NCI-H2081 treated with DMSO at 0.1 percent for 48 hours (cell line): Measurements from ENCODE around the gene POC1B.

Source experiments
- DNase-seq: peaks from one replicate; lab custom pipeline; 2025; lab: John Stamatoyannopoulos, UW

The POC1B gene

GRCh38 chr12:89384807-89385206 is 141.0 kb downstream of the POC1B start:
- DNase-seq: no peak

- no peak for DNase-seq
Measured at GRCh38 chr12:89384050-89384758, 141.6 kb downstream of the POC1B start.

GRCh38 chr12:89383235-89384049 is 142.4 kb downstream of the POC1B start:
- no peak for DNase-seq

GRCh38 chr12:89382328-89382727 is 143.5 kb downstream of the POC1B start:
- DNase-seq: no peak

- no peak for DNase-seq
Measured at GRCh38 chr12:89379839-89380467, 145.9 kb downstream of the POC1B start.

GRCh38 chr12:89379148-89379838 is 146.6 kb downstream of the POC1B start:
- no peak for DNase-seq

GRCh38 chr12:89376844-89377243 is 149.0 kb downstream of the POC1B start:
- no peak for DNase-seq

GRCh38 chr12:89376202-89376529 is 149.7 kb downstream of the POC1B start:
- no peak for DNase-seq

GRCh38 chr12:89373763-89374572 is 151.9 kb downstream of the POC1B start:
- no peak for DNase-seq

- no peak for DNase-seq
Measured at GRCh38 chr12:89372584-89373370, 153.1 kb downstream of the POC1B start.

GRCh38 chr12:89370850-89371249 is 155.0 kb downstream of the POC1B start:
- DNase-seq: no peak

GRCh38 chr12:89370421-89370831 is 155.4 kb downstream of the POC1B start:
- DNase-seq: no peak
